Left ventricle myocardium inferior (tissue), 1 donor: ENCODE data around the gene PTPRCAP. TPM values are rescaled to one million over a fixed set of nuclear protein-coding genes. Genes with fewer than 3 reads are reported as not detected.
"Not testable (repeated sequence)": the region's sequence is repeated elsewhere in the genome, so short reads cannot be mapped to it uniquely, and the experiment has no call there.

Experiments used
- DNase-seq: peaks from one replicate; pipeline ENCODE4 v3.0.0-alpha.2; 2020
- H3K27ac ChIP-seq: fragments of 200-600 bp; replicated peaks from 2 replicates; pipeline ENCODE4 v1.8.0; 2021
- H3K27me3 ChIP-seq: fragments of 200-600 bp; 2 replicates; pipeline ENCODE4 v1.8.0; 2021; ENCODE audit warnings: low read depth
- H3K36me3 ChIP-seq: fragments of 200-600 bp; 2 replicates; pipeline ENCODE4 v1.8.0; 2021
- H3K4me1 ChIP-seq: fragments of 200-600 bp; 2 replicates; pipeline ENCODE4 v1.8.0; 2021
- H3K4me3 ChIP-seq: fragments of 200-600 bp; 2 replicates; pipeline ENCODE4 v1.8.0; 2021; ENCODE audit warnings: mild to moderate bottlenecking, moderate library complexity
- H3K9me3 ChIP-seq: fragments of 200-600 bp; replicated peaks from 2 replicates; pipeline ENCODE4 v1.8.0; 2021
- intact Hi-C: fragments of 100-400 bp; cut with micrococcal nuclease; formaldehyde crosslinking; loops from one replicate; pipeline ENCODE4 v1.11.0; 2022
- long read RNA-seq: library from polyadenylated mRNA; unstranded; transcript quantifications from one replicate; pipeline ENCODE4 v2.0.0, GENCODE V29; 2021
- total RNA-seq: library from RNA; stranded (reverse); fragmentation: NEBNext Ultra II Directional; extraction: Animal tissue kit (Norgen Biotek cat#: 25700); gene quantifications from one replicate; pipeline ENCODE4 v1.2.1, GENCODE V29; 2021
- TF ChIP-seq, protein P1 (sequence below): fragments of 200-600 bp; IDR thresholded peaks from 2 replicates; pipeline ENCODE4 v1.8.0; 2021; ENCODE audit warnings: antibody characterized with exemption, mild to moderate bottlenecking, borderline replicate concordance
- donor health status: DM: no; HTN: yes; CAD: no; lungs with severe emphysema.

The PTPRCAP gene, protein sequence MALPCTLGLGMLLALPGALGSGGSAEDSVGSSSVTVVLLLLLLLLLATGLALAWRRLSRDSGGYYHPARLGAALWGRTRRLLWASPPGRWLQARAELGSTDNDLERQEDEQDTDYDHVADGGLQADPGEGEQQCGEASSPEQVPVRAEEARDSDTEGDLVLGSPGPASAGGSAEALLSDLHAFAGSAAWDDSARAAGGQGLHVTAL
- 0.60 TPM for total RNA-seq
- long read RNA-seq, partial matches to known transcripts = 0 of 1 reads
- long read RNA-seq, other reads (novel, unspliced or antisense) = 0 of 1 reads

DNA sequence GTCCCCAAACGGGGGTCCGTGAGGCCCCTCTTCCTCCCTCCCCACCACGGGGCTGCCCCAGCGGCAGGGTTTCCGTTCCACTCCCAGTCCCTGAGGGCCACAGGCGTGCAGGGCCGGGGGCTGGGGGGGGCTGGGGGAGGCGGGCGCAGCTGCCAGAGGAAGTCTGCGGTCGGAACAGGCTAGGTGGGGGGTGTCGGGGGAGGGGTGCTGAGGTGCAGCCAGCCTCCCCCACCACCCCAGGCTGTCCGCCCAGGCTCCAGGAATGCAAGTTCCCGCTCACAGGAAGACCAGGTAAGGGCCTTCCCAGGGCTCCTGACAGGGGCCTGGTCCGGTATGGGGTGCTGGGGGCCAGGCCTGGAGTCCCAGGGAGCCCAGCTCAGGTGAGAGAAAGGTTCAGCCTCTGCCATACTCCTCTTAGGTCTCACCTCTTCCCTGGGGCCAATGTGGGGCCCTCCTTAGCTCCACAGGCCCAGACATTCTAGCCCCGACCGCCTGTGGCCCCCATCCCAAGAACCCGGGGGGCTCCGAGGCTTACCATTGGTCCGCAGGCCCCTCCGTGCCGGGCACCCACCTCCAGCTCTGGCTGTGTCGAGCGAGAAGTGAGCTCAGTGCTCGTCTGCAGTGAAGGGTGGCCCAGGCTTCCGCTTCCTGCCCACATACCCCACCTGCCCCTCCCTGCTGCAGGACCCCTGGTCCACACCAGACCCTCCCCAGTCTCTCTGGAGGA lies at the start of gene PTPRCAP:
TSS of gene PTPRCAP (minus strand) at position 601 of the 727 bp plus-strand sequence. CDS start at position 538, 63 bp downstream.
- intact Hi-C loops = no loop called here
- TF ChIP-seq, protein P1, sequence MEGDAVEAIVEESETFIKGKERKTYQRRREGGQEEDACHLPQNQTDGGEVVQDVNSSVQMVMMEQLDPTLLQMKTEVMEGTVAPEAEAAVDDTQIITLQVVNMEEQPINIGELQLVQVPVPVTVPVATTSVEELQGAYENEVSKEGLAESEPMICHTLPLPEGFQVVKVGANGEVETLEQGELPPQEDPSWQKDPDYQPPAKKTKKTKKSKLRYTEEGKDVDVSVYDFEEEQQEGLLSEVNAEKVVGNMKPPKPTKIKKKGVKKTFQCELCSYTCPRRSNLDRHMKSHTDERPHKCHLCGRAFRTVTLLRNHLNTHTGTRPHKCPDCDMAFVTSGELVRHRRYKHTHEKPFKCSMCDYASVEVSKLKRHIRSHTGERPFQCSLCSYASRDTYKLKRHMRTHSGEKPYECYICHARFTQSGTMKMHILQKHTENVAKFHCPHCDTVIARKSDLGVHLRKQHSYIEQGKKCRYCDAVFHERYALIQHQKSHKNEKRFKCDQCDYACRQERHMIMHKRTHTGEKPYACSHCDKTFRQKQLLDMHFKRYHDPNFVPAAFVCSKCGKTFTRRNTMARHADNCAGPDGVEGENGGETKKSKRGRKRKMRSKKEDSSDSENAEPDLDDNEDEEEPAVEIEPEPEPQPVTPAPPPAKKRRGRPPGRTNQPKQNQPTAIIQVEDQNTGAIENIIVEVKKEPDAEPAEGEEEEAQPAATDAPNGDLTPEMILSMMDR = no peak
- H3K4me1 ChIP-seq = peaks cover 52% of the 10 kb centered on the region
- H3K9me3 ChIP-seq = no peaks in the 10 kb centered on the region
- H3K27ac ChIP-seq = peak within 1 kb of the TSS; percentile 38
- peaks cover 67% of the 10 kb centered on the region for H3K36me3 ChIP-seq
- no peaks in the 10 kb centered on the region for H3K27me3 ChIP-seq
- no peak for DNase-seq
- H3K4me3 ChIP-seq = no peak within 1 kb of the TSS

DNA sequence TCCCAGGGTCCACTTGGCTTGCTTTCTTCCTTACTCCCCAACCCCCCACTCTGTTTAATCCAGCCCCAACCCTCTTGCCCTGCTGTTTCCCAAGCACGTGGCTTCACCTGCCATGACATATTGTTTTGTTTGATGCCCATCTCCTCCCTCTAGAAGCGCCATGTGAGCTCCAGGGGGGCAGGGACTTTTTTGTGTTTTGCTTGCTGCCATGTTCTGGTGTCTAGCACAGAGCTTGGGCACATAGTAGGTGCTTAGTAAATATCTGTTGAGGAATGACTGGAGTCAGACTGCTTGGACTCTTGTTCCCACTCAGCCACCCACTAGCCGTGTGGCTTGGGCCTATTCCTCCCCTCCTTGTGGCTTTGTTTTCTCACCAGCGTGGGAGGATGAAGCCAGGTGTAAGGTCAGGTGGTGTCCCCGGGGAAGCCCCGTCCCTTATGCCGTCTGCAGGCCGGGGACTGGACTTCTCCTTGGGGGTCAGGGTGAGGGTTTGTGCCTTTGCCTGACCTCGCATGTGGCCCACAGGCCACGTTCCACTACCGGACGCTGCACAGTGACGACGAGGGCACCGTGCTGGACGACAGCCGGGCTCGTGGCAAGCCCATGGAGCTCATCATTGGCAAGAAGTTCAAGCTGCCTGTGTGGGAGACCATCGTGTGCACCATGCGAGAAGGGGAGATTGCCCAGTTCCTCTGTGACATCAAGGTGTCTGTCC lies 49.2 kb upstream of the PTPRCAP start:
- TF ChIP-seq, protein P1 = no peak
- intact Hi-C loops = no loop called here
- Histone ChIP-seq H3K36me3 (peaks cover 39% of the 10 kb centered on the region), H3K4me3 (no peak overlapping the region), H3K4me1 (peaks cover 43% of the 10 kb centered on the region), H3K27ac (no peak overlapping the region), H3K27me3 (no peaks in the 10 kb centered on the region), H3K9me3 (no peaks in the 10 kb centered on the region)
- DNase-seq = no peak

DNA sequence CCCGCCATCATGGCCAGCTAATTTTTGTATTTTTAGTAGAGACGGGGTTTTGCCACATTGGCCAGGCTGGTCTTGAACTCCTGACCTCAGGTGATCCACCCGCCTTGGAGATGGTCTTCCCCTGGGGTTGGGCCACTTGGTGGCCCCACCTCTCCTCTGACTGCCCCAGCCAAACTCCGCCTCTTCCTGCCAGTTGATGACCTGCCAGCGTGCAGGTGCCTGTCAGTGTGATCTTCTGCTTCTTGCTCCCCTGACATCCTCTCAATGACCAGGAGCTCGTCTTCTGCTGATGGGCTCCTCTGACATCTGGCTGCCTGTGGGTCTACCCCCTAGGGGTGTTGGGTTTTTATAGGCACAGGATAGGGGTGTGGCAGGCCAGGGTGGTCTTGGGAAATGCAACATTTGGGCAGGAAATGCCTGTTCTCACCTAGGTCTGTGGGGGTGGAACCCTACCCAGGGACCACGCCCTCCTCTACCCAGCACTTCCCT lies 48.4 kb upstream of the PTPRCAP start:
- Histone ChIP-seq H3K4me1 (peaks cover 43% of the 10 kb centered on the region), H3K36me3 (peaks cover 33% of the 10 kb centered on the region)
- H3K9me3 ChIP-seq, H3K4me3 ChIP-seq, H3K27me3 ChIP-seq, H3K27ac ChIP-seq, DNase-seq, intact Hi-C loops: not testable (repeated sequence)

DNA sequence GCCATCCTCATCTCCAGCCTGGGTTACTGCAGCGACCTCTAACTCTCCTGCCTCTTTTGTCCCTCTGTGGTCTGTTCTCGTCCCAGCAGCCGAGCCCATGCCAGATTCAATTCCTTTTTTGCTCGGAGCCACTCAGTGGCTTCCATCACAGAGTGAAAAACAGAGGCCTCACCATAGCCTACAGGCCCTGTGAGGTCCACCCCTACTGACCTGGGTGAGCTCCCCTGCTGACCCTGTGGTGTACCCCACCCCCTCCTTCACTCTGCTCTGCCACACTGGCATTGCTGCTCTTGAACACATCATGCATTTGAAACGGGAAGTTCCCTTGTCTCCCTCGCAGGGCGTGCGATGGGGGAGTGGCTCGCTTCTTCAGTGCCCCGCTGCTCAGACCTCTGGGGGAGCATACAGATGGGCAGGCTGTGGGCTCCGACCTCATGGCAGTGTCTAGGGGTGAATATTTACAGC lies 47.4 kb upstream of the PTPRCAP start:
- no peak for DNase-seq

DNA sequence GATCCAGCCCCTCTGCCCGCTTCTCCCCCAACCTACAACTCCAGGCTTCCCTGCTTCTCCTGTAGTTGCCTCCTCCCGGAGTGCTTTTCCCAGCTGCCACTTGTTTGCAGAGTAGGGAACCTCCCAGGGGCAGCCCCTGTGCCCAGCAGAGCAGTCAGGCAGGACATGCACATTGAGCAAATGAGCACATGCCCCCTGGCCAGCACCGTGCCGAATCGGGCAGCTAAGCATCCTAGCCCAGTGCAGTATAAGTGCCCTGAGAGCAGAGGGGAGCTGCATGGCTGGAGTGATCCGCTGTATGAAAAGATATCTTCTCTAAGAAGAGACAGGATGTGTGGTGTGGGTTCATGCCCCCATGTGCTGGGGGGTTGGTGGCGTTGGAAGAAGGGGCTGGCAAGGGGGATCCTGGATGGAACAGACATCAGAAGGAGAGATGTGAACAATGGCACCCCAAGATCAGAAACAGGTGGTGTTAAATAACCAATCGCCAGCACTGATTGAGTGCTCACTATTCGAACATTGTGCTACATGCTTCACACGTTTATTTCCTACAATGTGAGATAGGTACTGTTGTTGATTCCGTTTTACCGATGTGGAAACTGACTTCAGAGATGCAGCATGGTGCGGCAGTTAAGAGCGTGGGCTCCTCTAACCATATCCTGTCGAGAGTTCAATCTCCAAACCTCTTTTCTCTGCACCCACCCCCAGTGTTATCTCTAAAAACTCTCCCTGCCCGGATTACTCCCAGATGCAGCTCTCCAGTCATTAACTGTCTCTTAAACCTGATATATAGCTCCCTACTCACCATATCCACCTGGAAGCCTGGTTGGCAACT lies 46.6 kb upstream of the PTPRCAP start:
- Histone ChIP-seq H3K36me3 (peaks cover 16% of the 10 kb centered on the region), H3K9me3 (no peaks in the 10 kb centered on the region), H3K4me3 (peak overlapping the region; percentile 68), H3K27ac (peak overlapping the region; percentile 85), H3K27me3 (peaks cover 3% of the 10 kb centered on the region), H3K4me1 (peaks cover 38% of the 10 kb centered on the region)
- no peak for DNase-seq
- intact Hi-C loops = no loop called here
- TF ChIP-seq, protein P1 = no peak

More for the DNA sequence above, 47.4 kb upstream of the PTPRCAP start:
- Histone ChIP-seq H3K4me1 (peaks cover 43% of the 10 kb centered on the region), H3K9me3 (no peaks in the 10 kb centered on the region), H3K4me3 (no peak overlapping the region), H3K27me3 (no peaks in the 10 kb centered on the region), H3K27ac (no peak overlapping the region), H3K36me3 (peaks cover 23% of the 10 kb centered on the region)
- intact Hi-C loops = no loop called here
- TF ChIP-seq, protein P1 = no peak
